ENCODE data around the gene SLC43A2. TPM values are rescaled to one million over a fixed set of nuclear protein-coding genes. Genes with fewer than 3 reads are reported as not detected.

Gene SLC43A2
- total RNA-seq, 4 donors from 2014 or later: 4.8 to 11.8 (median 10.6) TPM

DNA sequence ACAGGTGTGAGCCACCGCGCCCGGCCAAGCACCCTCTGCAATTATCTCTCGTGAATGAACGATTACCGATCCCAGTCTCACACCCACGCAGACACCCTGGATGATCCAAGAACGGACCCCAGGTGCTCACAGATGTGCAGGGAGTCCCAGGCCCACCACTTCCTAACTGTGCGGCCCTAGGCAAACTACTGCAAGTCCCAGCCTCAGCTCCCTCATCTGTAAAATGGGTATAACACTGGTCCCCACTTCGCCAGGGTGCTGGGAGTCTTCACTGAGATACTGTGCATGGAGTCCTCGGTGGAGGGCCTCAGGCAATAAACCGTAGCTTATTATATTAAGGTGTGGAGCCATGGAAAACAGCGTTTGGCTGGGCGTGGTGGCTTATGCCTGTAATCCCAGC is 44.5 kb downstream of the SLC43A2 start:
- DNase-seq (ENCODE audit: low spot score in 2 of 2): no peak
- Histone ChIP-seq H3K27me3 (no peaks in the 10 kb centered on the region), H3K36me3 (no peaks in the 10 kb centered on the region), H3K9me3 (no peaks in the 10 kb centered on the region), H3K4me1 (peaks cover 12% of the 10 kb centered on the region), H3K4me3 (no peak overlapping the region), H3K27ac (no peak overlapping the region)
- TF ChIP-seq, protein P1, sequence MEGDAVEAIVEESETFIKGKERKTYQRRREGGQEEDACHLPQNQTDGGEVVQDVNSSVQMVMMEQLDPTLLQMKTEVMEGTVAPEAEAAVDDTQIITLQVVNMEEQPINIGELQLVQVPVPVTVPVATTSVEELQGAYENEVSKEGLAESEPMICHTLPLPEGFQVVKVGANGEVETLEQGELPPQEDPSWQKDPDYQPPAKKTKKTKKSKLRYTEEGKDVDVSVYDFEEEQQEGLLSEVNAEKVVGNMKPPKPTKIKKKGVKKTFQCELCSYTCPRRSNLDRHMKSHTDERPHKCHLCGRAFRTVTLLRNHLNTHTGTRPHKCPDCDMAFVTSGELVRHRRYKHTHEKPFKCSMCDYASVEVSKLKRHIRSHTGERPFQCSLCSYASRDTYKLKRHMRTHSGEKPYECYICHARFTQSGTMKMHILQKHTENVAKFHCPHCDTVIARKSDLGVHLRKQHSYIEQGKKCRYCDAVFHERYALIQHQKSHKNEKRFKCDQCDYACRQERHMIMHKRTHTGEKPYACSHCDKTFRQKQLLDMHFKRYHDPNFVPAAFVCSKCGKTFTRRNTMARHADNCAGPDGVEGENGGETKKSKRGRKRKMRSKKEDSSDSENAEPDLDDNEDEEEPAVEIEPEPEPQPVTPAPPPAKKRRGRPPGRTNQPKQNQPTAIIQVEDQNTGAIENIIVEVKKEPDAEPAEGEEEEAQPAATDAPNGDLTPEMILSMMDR (IDR thresholded peaks at IDR 0.05): no peak
- TF ChIP-seq EP300 (IDR thresholded peaks at IDR 0.05) (no peak), POLR2AphosphoS5 (IDR thresholded peaks at IDR 0.05) (no peak), POLR2A (IDR thresholded peaks at IDR 0.05) (no peak)
- WGBS: 85% methylated on average over 14 of the region's 14 CpGs

DNA sequence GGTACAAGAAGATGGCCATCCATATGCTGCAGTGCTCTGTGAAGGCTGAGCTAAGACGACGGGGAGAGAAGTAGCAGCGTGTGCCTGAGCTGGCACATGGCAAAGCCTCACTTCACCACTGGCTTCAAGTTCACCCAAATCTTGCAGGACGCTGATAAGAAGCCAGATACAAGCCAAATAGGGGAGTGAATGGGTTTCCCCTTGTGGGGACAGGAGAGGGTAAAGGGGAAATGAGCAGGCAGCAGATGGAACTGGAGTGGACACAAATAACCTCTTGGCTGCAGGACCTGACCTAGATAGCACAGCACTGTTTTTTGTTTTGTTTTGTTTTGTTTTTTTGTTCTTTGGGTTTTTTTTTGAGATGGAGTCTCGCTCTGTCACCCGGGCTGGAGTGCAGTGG is 45.1 kb downstream of the SLC43A2 start:
- Histone ChIP-seq H3K27ac (no peak overlapping the region), H3K4me1 (peaks cover 13% of the 10 kb centered on the region), H3K4me3 (no peak overlapping the region), H3K27me3 (no peaks in the 10 kb centered on the region), H3K9me3 (no peaks in the 10 kb centered on the region), H3K36me3 (no peaks in the 10 kb centered on the region)
- TF ChIP-seq EP300 (IDR thresholded peaks at IDR 0.05) (no peak), POLR2A (IDR thresholded peaks at IDR 0.05) (no peak), POLR2AphosphoS5 (IDR thresholded peaks at IDR 0.05) (no peak)
- TF ChIP-seq, protein P1 (IDR thresholded peaks at IDR 0.05): no peak
- 54% methylated on average over 6 of the region's 6 CpGs for WGBS
- DNase-seq (ENCODE audit: low spot score in 2 of 2): no peak

GRCh38 chr17:1582374-1582773 is 46.3 kb downstream of the SLC43A2 start:
- no peak for DNase-seq (ENCODE audit: low spot score in 2 of 2)
- Histone ChIP-seq H3K4me1 (peaks cover 25% of the 10 kb centered on the region), H3K27me3 (no peaks in the 10 kb centered on the region), H3K36me3 (no peaks in the 10 kb centered on the region), H3K9me3 (no peaks in the 10 kb centered on the region), H3K4me3 (no peak overlapping the region), H3K27ac (no peak overlapping the region)
- TF ChIP-seq POLR2A (IDR thresholded peaks at IDR 0.05): no peak
- TF ChIP-seq, protein P1 (IDR thresholded peaks at IDR 0.05): no peak
- TF ChIP-seq EP300 (IDR thresholded peaks at IDR 0.05): no peak
- TF ChIP-seq POLR2AphosphoS5 (IDR thresholded peaks at IDR 0.05): no peak
- 92% methylated on average over 7 of the region's 10 CpGs for WGBS

DNA sequence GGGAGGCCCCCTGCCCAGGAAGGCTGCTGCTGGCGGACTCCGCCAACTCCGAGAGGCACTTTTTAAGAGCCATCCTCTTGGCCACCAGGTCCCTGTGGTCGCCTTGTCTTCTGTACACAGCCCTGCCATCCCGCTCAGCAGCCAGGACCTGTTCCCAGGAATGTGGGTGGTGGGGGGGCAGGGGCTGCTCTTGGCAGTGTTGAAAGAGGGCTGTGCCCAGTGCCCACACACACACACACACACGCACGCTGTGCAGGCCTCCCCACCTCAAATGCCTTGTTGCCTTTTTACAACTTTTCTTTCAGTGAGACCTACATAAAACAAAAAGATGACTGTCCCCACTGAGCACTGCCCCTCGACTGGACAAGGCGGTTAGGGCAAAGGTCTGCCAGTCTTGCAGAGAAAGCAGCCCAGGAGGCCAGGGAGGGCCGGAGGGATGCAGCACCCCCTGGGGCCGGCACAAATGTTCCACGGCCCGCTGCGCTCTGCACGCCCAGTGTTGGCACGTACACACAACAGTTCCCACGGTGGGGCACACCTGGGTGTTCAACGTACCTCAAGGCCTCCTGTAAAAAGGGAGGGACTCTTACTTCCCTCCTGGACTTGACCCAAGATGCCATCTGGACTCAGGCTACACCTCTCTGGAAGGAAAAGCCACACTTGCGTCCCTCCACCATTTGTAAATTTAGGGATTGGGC is 47.5 kb downstream of the SLC43A2 start:
- H3K4me1 ChIP-seq: peaks cover 37% of the 10 kb centered on the region
- H3K9me3 ChIP-seq: no peaks in the 10 kb centered on the region
- no peak overlapping the region for H3K4me3 ChIP-seq
- H3K27me3 ChIP-seq: no peaks in the 10 kb centered on the region
- no peak for DNase-seq (ENCODE audit: low spot score in 2 of 2)
- WGBS: 74% methylated on average over 14 of the region's 19 CpGs
- no peaks in the 10 kb centered on the region for H3K36me3 ChIP-seq
- TF ChIP-seq EP300 (IDR thresholded peaks at IDR 0.05) (no peak), POLR2A (IDR thresholded peaks at IDR 0.05) (no peak), POLR2AphosphoS5 (IDR thresholded peaks at IDR 0.05) (no peak)
- TF ChIP-seq, protein P1 (IDR thresholded peaks at IDR 0.05): no peak
- H3K27ac ChIP-seq: no peak overlapping the region

DNA sequence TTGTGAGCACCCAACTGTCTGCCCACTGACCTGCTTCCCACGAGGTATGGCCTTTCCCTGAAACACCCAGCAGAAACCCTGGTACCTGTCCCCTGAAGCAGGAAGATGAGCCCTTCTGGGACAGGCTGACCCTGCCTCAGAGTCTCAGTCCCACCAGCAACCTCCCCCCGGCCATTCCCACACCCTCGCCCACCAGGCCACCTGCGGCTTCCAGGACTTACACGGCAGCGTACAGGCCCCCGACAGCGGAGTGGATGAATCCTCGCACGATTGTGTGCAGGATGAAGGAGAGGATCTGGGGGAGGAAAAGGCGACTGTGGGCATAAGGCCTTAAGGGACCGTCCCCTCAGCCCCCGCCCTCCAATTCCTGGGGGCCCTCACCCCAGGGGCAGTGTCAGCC is 50.6 kb downstream of the SLC43A2 start:
- DNase-seq (ENCODE audit: low spot score in 2 of 2): no peak
- no peak for TF ChIP-seq POLR2A (IDR thresholded peaks at IDR 0.05)
- TF ChIP-seq EP300 (IDR thresholded peaks at IDR 0.05): no peak
- no peak for TF ChIP-seq POLR2AphosphoS5 (IDR thresholded peaks at IDR 0.05)
- TF ChIP-seq, protein P1 (IDR thresholded peaks at IDR 0.05): no peak
- Histone ChIP-seq H3K4me3 (no peak overlapping the region), H3K27me3 (no peaks in the 10 kb centered on the region), H3K9me3 (no peaks in the 10 kb centered on the region), H3K4me1 (peaks cover 59% of the 10 kb centered on the region), H3K27ac (peak overlapping the region; percentile 87), H3K36me3 (no peaks in the 10 kb centered on the region)
- 89% methylated on average over 11 of the region's 13 CpGs for WGBS

Data from suprapubic skin (tissue), 4 donors.